Fibroblast of mammary gland (primary cell): ENCODE data around the gene GJA8.

ENCODE experiments used
- DNase-seq: peaks from one replicate; pipeline ENCODE4 v3.0.0-alpha.2; 2010; ENCODE audit warnings: low read depth
- H3K4me3 ChIP-seq: 2 replicates; pipeline ENCODE4 v1.5.1; 2011; ENCODE audit warnings: low read depth, mild to moderate bottlenecking, low read length, moderate library complexity; ENCODE audit not compliant: control insufficient read depth
- TF ChIP-seq, protein P1 (sequence below): conservative IDR thresholded peaks from 2 replicates; pipeline ENCODE4 v1.5.1; 2011; ENCODE audit warnings: low read depth, low read length, inconsistent platforms; ENCODE audit not compliant: control insufficient read depth, insufficient read depth

The GJA8 gene

GRCh38 chr1:147890177-147890790, 12.3 kb upstream of the GJA8 start:
- TF ChIP-seq, protein P1, sequence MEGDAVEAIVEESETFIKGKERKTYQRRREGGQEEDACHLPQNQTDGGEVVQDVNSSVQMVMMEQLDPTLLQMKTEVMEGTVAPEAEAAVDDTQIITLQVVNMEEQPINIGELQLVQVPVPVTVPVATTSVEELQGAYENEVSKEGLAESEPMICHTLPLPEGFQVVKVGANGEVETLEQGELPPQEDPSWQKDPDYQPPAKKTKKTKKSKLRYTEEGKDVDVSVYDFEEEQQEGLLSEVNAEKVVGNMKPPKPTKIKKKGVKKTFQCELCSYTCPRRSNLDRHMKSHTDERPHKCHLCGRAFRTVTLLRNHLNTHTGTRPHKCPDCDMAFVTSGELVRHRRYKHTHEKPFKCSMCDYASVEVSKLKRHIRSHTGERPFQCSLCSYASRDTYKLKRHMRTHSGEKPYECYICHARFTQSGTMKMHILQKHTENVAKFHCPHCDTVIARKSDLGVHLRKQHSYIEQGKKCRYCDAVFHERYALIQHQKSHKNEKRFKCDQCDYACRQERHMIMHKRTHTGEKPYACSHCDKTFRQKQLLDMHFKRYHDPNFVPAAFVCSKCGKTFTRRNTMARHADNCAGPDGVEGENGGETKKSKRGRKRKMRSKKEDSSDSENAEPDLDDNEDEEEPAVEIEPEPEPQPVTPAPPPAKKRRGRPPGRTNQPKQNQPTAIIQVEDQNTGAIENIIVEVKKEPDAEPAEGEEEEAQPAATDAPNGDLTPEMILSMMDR, result peak; percentile 28
- DNase-seq, result peak; percentile 22
- no peak overlapping the region for H3K4me3 ChIP-seq

- TF ChIP-seq, protein P1, result no peak
- H3K4me3 ChIP-seq, result no peak overlapping the region
- no peak for DNase-seq
Observed at GRCh38 chr1:147891088-147891487, 11.5 kb upstream of the GJA8 start.

DNA sequence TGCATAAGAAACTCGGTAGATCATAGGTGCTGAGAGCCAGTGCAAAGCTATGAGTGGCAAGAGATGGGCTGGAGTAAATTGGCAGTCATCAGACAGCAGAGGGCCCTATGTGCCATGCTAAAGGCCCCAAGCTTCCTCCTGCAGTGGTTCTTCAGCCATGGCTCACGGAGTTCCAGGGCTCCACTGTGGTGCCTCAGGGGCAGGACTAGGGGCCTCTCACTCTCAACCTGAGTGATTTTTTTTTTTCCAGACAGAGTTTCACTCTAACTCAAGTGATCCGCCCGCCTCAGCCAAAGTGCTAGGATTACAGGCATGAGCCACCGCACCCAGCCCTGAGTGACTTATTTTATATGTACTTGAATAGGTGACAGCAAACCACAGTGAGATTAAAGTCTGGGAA, 10.4 kb upstream of the GJA8 start:
- TF ChIP-seq, protein P1, result no peak
- no peak for DNase-seq
- H3K4me3 ChIP-seq, result no peak overlapping the region

GRCh38 chr1:147892731-147893214, 9.8 kb upstream of the GJA8 start:
- peak; percentile 63 for DNase-seq
- TF ChIP-seq, protein P1, result peak; percentile 99
- no peak overlapping the region for H3K4me3 ChIP-seq

DNA sequence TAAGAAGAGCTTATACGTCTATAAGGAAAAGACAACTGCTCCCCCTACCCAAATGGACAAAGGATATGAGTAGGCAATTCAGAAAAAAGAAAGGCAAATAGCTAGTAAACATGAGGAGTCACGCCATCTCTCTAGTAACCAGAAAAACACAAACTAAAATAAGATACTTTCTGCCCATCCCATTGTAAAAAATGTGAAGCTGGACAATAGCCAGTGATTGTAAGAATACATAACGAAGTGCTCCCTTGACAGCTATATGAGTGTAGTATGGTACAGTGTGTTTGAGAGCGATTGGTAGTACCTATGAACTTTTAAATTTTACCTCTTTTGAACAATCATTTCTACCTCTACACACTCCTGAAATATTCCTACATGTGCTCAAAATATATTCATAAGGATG, 7.5 kb upstream of the GJA8 start:
- no peak for DNase-seq
- no peak overlapping the region for H3K4me3 ChIP-seq
- TF ChIP-seq, protein P1, result no peak

DNA sequence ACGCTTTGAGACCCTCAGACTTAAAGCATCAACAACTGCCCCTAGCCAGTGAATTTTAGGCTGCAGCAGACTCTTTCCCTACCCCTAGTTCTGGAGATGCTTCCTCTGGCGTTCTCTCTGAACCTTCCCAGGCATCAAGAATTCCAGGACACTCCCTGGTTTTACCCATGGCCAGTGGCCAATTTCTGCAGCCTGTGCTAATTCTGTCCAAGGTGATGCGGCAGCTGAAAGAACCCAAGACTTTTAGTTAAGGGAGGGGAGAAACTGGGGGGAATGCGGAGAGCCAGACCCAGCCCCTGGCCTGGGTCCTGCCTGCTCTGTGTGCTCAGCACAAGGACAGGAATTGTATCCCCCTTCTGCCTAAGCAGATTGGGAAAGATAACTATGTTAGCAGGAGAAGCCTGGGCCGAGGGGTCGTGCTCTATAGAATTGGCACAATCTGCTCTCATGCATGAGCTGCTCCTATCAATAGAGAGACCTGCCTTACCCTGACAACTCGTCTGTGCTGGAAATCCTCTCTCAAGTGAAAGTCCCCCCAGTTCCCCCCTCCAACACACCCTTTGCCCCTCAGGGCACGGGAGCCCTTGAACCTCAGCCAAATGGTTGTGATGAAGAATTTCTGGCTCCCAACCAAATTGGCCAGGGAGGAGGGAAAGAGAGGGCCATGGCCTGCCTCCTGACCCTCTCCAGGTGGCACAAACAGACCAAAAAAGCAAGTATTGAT, 5.4 kb upstream of the GJA8 start:
- H3K4me3 ChIP-seq, result no peak overlapping the region
- TF ChIP-seq, protein P1, result no peak
- no peak for DNase-seq
